ENCODE results near the gene RHOXF1. TPM values are rescaled to one million over a fixed set of nuclear protein-coding genes. Genes with fewer than 3 reads are reported as not detected.
"Not testable (repeated sequence)": the region's sequence is repeated elsewhere in the genome, so short reads cannot be mapped to it uniquely, and the experiment has no call there.

Gene RHOXF1
- total RNA-seq, 2 donors from 2014 or later, result 0.45 TPM; not detected in 1

DNA sequence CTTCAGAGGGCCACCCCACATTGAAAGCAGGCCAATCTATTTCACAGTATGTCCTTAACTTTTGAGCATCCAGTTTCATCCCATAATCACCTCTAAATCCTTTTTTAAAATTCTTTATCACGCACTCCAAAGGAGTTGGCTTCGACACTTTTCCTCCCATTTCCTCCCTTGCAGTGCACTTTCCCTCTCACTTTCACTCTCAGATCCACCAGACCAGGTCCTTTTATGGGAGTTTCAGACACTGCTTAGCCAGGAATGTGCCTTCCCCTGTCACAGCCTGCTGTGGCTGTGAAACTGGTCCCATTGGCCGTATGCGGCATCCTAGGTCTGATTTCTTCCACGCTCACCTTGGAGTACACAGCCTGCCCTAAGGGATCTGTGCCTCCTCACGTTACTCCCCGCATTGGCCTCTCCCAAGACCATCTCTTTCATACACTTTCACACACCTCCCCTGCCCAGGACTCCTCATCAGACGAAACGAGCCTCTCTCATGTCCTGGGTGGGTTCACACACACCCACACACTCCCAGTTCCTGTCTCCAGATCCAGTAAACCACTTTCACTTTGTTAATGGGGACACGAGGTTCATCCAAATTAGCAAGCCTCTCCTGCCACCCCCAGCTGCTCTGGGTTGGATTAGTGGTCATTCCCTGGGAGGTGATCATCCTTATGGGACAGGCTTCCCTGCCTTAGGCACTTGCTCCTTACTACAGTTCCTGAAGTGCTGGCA, 28.3 kb downstream of the RHOXF1 start:
- TF ChIP-seq, protein P1, sequence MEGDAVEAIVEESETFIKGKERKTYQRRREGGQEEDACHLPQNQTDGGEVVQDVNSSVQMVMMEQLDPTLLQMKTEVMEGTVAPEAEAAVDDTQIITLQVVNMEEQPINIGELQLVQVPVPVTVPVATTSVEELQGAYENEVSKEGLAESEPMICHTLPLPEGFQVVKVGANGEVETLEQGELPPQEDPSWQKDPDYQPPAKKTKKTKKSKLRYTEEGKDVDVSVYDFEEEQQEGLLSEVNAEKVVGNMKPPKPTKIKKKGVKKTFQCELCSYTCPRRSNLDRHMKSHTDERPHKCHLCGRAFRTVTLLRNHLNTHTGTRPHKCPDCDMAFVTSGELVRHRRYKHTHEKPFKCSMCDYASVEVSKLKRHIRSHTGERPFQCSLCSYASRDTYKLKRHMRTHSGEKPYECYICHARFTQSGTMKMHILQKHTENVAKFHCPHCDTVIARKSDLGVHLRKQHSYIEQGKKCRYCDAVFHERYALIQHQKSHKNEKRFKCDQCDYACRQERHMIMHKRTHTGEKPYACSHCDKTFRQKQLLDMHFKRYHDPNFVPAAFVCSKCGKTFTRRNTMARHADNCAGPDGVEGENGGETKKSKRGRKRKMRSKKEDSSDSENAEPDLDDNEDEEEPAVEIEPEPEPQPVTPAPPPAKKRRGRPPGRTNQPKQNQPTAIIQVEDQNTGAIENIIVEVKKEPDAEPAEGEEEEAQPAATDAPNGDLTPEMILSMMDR (IDR thresholded peaks at IDR 0.05), result no peak
- H3K9ac ChIP-seq (ENCODE audit: low read depth in 2 of 2, low read length in 2 of 2), result no peak overlapping the region
- no peak for DNase-seq
- no peak overlapping the region for H3K27ac ChIP-seq
- no peaks in the 10 kb centered on the region for H3K27me3 ChIP-seq
- H3K36me3 ChIP-seq, result no peaks in the 10 kb centered on the region
- no peaks in the 10 kb centered on the region for H3K9me3 ChIP-seq
- intact Hi-C loops (cut with DNase I), result loop anchor here (10.0 kb wide), 1 partner anchor 117 kb away; no protein-coding TSS in a partner anchor
- H3K4me3 ChIP-seq, result no peak overlapping the region
- no peaks in the 10 kb centered on the region for H3K4me1 ChIP-seq

DNA sequence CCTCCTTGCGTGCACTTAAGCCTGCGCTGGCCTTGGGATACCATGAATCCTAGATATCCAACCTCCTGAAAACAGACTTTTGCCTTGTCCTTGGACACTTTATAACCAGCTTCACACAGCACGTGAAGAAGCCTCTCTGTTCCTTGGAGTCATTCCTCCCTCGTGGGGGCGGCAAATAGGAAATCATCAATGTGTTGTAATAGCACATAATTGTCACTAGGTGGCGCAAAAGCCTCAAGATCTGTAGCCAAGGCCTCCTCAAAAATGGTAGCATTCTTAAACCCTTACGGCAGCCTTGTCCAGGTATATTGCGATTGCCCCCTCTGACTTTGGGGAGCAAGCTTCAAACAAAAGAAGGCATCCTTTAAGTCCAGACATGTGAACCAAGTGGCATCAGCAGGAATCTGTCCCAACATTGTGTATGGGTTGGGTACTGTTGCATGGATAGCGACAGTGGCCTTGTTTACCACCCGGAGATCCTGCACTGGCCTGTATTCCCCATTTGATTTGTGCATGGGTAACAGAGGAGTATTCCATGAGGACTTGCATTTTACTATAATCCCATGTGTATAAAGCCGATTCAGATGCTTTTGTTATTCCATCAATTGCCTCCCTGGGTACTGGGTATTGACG, 30.0 kb downstream of the RHOXF1 start:
- H3K27ac ChIP-seq; H3K36me3 ChIP-seq; DNase-seq; H3K4me3 ChIP-seq; H3K9me3 ChIP-seq; H3K4me1 ChIP-seq; H3K9ac ChIP-seq (ENCODE audit: low read depth in 2 of 2, low read length in 2 of 2); H3K27me3 ChIP-seq: not testable (repeated sequence)
- intact Hi-C loops (cut with DNase I), result loop anchor here (10.0 kb wide), 1 partner anchor 119 kb away; no protein-coding TSS in a partner anchor

DNA sequence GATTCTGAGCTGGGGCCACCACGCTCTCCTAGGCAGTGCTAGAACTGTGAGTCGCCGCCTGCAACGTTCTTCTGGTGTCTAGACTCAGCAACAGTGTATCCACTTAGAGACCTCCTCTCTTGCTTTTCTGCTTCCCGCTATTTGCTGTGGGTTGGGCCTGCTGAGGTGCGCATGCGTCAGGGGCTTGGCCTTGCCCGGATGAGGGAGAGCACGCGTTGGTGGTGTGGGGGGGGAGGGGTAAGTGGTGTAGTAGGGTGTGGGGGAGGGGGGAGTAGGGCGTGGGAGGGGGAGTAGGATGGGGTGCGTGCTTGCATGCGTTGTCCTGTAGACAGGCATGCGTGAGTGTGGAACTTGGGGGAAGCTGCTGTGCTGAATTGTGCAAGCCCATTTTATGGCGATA, 38.1 kb downstream of the RHOXF1 start, which contains the start of gene RHOXF2B:
RHOXF2B (minus strand) TSS at position 101 of the 400 bp plus-strand sequence. CDS start 138 bp downstream, outside the sequence.
- H3K27ac ChIP-seq; H3K36me3 ChIP-seq; H3K9me3 ChIP-seq; H3K4me1 ChIP-seq; DNase-seq; H3K4me3 ChIP-seq; intact Hi-C loops (cut with DNase I); H3K9ac ChIP-seq (ENCODE audit: low read depth in 2 of 2, low read length in 2 of 2); H3K27me3 ChIP-seq: not testable (repeated sequence)

DNA sequence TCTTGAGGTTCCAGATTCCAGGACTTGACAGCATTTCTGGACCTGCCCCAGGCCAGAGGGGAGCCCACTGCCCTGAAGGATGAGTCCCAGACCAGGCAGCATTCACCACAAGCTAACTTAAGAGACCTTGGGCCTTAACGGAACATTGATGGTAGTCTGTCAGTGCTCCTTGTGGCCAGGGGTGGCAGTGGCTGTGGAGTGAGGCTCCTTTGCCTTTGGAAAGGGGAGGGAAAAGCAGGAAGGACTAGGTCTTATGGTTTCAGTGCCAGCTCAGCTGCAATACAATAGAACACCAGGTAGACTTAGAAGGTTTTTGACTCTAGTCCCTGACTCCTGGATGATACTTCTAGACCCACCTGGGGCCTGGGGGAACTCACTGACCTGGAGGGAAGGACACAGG, 49.5 kb downstream of the RHOXF1 start:
- H3K9me3 ChIP-seq; H3K36me3 ChIP-seq; intact Hi-C loops (cut with DNase I); H3K4me1 ChIP-seq; H3K27me3 ChIP-seq; DNase-seq; H3K9ac ChIP-seq (ENCODE audit: low read depth in 2 of 2, low read length in 2 of 2); H3K27ac ChIP-seq; H3K4me3 ChIP-seq: not testable (repeated sequence)

Other genes with a start within 250 kb of the RHOXF1 start
- 10 to 100 TPM; 13.4 to 14.6 TPM for gene RNF113A, start 244.2 kb downstream of the RHOXF1 start, total RNA-seq
- 100 to 1,000 TPM; 167 to 221 TPM for gene NDUFA1, start 244.1 kb downstream of the RHOXF1 start, total RNA-seq
- not detected for gene AKAP14, start 220.0 kb downstream of the RHOXF1 start, total RNA-seq
- gene NKAP, start 172.2 kb downstream of the RHOXF1 start, total RNA-seq, result 1 to 10 TPM; 5.5 to 7.1 TPM
- gene RHOXF2B, start 38.2 kb downstream of the RHOXF1 start, total RNA-seq, result not detected
- gene RHOXF2, start 42.7 kb upstream of the RHOXF1 start, total RNA-seq, result under 1 TPM in 1 of 2 donors, not detected in 1; 0.25 TPM
- gene ZBTB33, start 134.9 kb upstream of the RHOXF1 start, total RNA-seq, result 10 to 100 TPM; 11.3 to 13.6 TPM
- 1 to 10 TPM; 1.1 to 2.6 TPM for gene TMEM255A, start 195.5 kb upstream of the RHOXF1 start, total RNA-seq
- not detected for gene ATP1B4, start 246.2 kb upstream of the RHOXF1 start, total RNA-seq

Data from colonic mucosa (tissue), 4 donors.